Activated effector memory CD4-positive, alpha-beta T cell treated with Interleukin-2 at 50 U/mL for 16 hours (primary cell): ENCODE measurements around the gene TIMM8B.
"Not testable (repeated sequence)": the region's sequence is repeated elsewhere in the genome, so short reads cannot be mapped to it uniquely, and the experiment has no call there.

Experiments
- DNase-seq: peaks from one replicate; pipeline ENCODE4 v3.0.0-alpha.2; 2020

TIMM8B gene

GRCh38 chr11:112073941-112074811 lies 12.4 kb downstream of the TIMM8B start, which contains the start of the genes NKAPD1 and PIH1D2:
Gene NKAPD1 (plus strand): TSS chr11:112074299. CDS start chr11:112075575, 1,276 bp downstream.
Gene PIH1D2 (minus strand): TSS chr11:112074017. CDS start chr11:112073174, 843 bp downstream.
- DNase-seq: peak; percentile 68

DNA sequence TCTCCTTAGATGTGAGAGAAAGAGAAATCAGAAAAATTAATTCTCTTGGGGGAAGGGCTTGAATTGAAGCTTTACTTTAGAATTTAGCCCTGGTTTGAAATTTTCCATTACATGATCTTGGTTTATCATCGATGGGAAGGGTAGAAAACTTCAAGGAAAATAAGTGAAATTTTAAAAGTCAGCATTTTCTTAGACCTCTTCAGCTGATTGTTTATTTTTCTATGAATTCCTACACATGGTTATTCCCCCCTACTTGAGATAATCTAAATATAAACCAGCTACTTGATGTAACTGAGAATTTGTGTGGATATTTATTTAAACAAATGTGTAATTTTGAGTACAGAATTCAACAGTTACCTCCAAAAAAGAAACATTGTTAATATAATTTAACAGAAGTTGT lies 23.6 kb downstream of the TIMM8B start:
- no peak for DNase-seq

GRCh38 chr11:112058103-112058502 lies 28.5 kb downstream of the TIMM8B start:
- DNase-seq: no peak

GRCh38 chr11:112057170-112057569 lies 29.4 kb downstream of the TIMM8B start:
- no peak for DNase-seq

- no peak for DNase-seq
Measured at GRCh38 chr11:112051768-112052167, 34.8 kb downstream of the TIMM8B start.

- no peak for DNase-seq
Measured at GRCh38 chr11:112050721-112051120, 35.8 kb downstream of the TIMM8B start.

- DNase-seq: no peak
Measured at GRCh38 chr11:112049777-112050176, 36.8 kb downstream of the TIMM8B start.

- DNase-seq: not testable (repeated sequence)
Measured at GRCh38 chr11:112048256-112048655, 38.3 kb downstream of the TIMM8B start.

- not testable (repeated sequence) for DNase-seq
Measured at GRCh38 chr11:112046647-112047046, 39.9 kb downstream of the TIMM8B start.

DNA sequence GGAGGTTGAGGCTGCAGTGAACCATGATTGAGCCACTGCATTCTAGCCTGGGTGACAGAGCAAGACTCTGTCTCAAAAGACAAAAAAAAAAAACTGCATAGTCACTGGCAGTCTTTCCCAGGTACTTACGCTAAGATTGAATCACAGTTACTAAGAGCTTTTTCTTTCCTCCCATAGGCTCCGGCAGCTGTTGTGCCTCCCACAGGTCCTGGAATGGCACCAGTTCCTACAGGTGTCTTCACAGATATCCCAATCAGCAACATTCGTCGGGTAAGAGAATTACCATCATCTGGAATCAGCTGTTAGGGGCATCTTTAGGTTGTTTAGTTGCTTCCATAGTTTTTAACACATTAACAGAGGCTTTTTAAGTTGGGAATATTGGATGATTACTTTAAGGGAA lies 41.6 kb downstream of the TIMM8B start:
- no peak for DNase-seq

GRCh38 chr11:112042961-112043304 lies 43.6 kb downstream of the TIMM8B start:
- DNase-seq: no peak

DNA sequence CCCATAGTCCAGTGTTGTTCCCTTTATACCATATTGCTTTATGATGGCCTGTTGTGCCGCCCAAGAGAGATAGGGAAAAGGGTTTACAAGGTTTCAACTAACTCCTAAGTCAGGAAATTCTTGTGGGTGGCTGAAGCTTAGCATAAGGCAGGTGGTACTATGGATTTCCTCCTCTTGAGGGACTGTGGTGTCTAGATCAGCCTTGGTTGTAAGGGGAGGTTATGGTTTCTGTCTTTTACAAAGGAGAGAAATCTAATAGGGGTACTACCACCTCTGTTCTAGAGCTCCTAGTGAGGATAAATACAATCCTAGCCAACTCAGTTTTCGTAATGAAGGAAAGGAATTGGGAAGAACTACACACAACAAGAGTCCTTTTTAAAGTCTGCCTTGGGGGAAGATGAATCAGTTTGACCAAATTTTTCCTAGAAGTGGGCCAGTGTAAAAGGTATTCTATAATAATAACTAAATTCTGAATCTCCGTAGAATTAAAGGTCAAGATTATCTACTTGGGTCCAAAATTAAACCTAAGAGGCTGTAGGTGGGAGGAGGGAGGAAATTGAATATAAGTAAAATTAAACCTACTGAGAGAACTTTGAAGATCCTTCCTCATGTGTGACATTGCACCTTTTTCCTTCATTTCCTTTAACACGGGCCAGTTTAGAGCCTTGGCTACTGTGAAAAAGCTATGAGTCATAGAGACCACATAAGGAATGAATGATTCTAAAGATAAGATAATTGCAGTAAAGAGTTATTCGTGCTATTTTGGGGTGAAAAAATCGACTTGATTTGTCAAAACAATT lies 44.2 kb downstream of the TIMM8B start:
- DNase-seq: no peak

DNA sequence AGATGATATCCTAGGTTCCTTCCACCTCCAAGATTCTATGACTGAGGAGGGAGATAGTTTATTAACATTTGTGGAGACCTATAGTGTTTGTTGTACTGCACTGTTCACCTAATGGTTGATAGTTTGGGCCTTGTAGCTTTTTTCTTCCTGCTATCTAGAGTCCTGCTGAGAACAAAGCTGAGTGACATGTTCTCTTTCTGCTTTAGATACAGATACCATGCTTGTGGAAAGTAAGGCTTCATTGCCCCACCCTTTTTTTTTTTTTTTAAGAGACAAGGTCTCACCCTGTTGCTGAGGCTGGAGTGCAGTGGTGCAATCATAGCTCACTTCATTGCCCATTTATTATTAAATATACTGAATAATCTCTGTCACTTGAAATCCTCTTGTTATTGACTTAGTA lies 49.0 kb downstream of the TIMM8B start:
- no peak for DNase-seq
